ENCODE data around the gene SLC10A3.

SLC10A3 gene

GRCh38 chrX:154469880-154470279, 20.5 kb downstream of the SLC10A3 start:
- no peaks in the 10 kb centered on the region for H3F3A ChIP-seq (ENCODE audit: insufficient read depth, low read length)
- H3K9ac ChIP-seq (ENCODE audit: low read length), result no peak overlapping the region
- H3K4me2 ChIP-seq (ENCODE audit: low read length), result no peak overlapping the region
- peaks cover 5% of the 10 kb centered on the region; the same call in 1 of the 2 replicates for H3K36me3 ChIP-seq (ENCODE audit: insufficient read depth, low read length)
- H3K79me2 ChIP-seq (ENCODE audit: insufficient read depth, low read length), result no peaks in the 10 kb centered on the region
- no peak overlapping the region for H3K27ac ChIP-seq (ENCODE audit: low read depth, low read length, poor library complexity, severe bottlenecking)
- no peaks in the 10 kb centered on the region for H3K4me1 ChIP-seq (ENCODE audit: insufficient read depth, low read length, severe bottlenecking)
- H3K4me3 ChIP-seq (ENCODE audit: low read depth, low read length, poor library complexity, severe bottlenecking), result no peak overlapping the region
- H3K9me2 ChIP-seq (ENCODE audit: low read depth, low read length), result no peaks in the 10 kb centered on the region
- H3K27me3 ChIP-seq (ENCODE audit: insufficient read depth, low read length), result no peaks in the 10 kb centered on the region
- no peak overlapping the region for H2AFZ ChIP-seq (ENCODE audit: low read length)
- H3K9me3 ChIP-seq (ENCODE audit: low read length), result no peaks in the 10 kb centered on the region
- no peaks in the 10 kb centered on the region for H4K20me1 ChIP-seq (ENCODE audit: insufficient read depth, low read length)
- no peak for TF ChIP-seq CTCF (IDR thresholded peaks at IDR 0.05; ENCODE audit: low read length)

GRCh38 chrX:154469114-154469513, 21.3 kb downstream of the SLC10A3 start:
- Histone ChIP-seq H3F3A (ENCODE audit: insufficient read depth, low read length) (no peaks in the 10 kb centered on the region), H3K4me2 (ENCODE audit: low read length) (no peak overlapping the region), H3K27me3 (ENCODE audit: insufficient read depth, low read length) (no peaks in the 10 kb centered on the region), H4K20me1 (ENCODE audit: insufficient read depth, low read length) (no peaks in the 10 kb centered on the region), H3K27ac (ENCODE audit: low read depth, low read length, poor library complexity, severe bottlenecking) (no peak overlapping the region), H3K9me2 (ENCODE audit: low read depth, low read length) (no peaks in the 10 kb centered on the region), H3K4me3 (ENCODE audit: low read depth, low read length, poor library complexity, severe bottlenecking) (no peak overlapping the region), H2AFZ (ENCODE audit: low read length) (no peak overlapping the region), H3K79me2 (ENCODE audit: insufficient read depth, low read length) (no peaks in the 10 kb centered on the region), H3K4me1 (ENCODE audit: insufficient read depth, low read length, severe bottlenecking) (no peaks in the 10 kb centered on the region), H3K36me3 (ENCODE audit: insufficient read depth, low read length) (peaks cover 5% of the 10 kb centered on the region; the same call in 1 of the 2 replicates), H3K9me3 (ENCODE audit: low read length) (no peaks in the 10 kb centered on the region), H3K9ac (ENCODE audit: low read length) (no peak overlapping the region)
- TF ChIP-seq CTCF (IDR thresholded peaks at IDR 0.05; ENCODE audit: low read length) (no peak), EZH2 (IDR thresholded peaks at IDR 0.05; ENCODE audit: borderline replicate concordance, low read length) (no peak)

- H3K9me2 ChIP-seq (ENCODE audit: low read depth, low read length), result no peaks in the 10 kb centered on the region
- no peak overlapping the region for H3K4me2 ChIP-seq (ENCODE audit: low read length)
- no peak overlapping the region for H3K27ac ChIP-seq (ENCODE audit: low read depth, low read length, poor library complexity, severe bottlenecking)
- H3K4me1 ChIP-seq (ENCODE audit: insufficient read depth, low read length, severe bottlenecking), result no peaks in the 10 kb centered on the region
- H3K4me3 ChIP-seq (ENCODE audit: low read depth, low read length, poor library complexity, severe bottlenecking), result no peak overlapping the region
- H3K27me3 ChIP-seq (ENCODE audit: insufficient read depth, low read length), result no peaks in the 10 kb centered on the region
- peaks cover 5% of the 10 kb centered on the region; the same call in 1 of the 2 replicates for H3K36me3 ChIP-seq (ENCODE audit: insufficient read depth, low read length)
- H3K9ac ChIP-seq (ENCODE audit: low read length), result no peak overlapping the region
- H2AFZ ChIP-seq (ENCODE audit: low read length), result no peak overlapping the region
- no peak for TF ChIP-seq CTCF (IDR thresholded peaks at IDR 0.05; ENCODE audit: low read length)
- no peak for TF ChIP-seq EZH2 (IDR thresholded peaks at IDR 0.05; ENCODE audit: borderline replicate concordance, low read length)
- no peaks in the 10 kb centered on the region for H3F3A ChIP-seq (ENCODE audit: insufficient read depth, low read length)
- H3K9me3 ChIP-seq (ENCODE audit: low read length), result no peaks in the 10 kb centered on the region
- no peaks in the 10 kb centered on the region for H4K20me1 ChIP-seq (ENCODE audit: insufficient read depth, low read length)
- no peaks in the 10 kb centered on the region for H3K79me2 ChIP-seq (ENCODE audit: insufficient read depth, low read length)
Observed at GRCh38 chrX:154468217-154468616, 22.2 kb downstream of the SLC10A3 start.

Measured in OCI-LY1 (cell line).